Islet precursor cell (in vitro differentiated cells): ENCODE data around the gene OR6J1.
"Not testable (repeated sequence)": the region's sequence is repeated elsewhere in the genome, so short reads cannot be mapped to it uniquely, and the experiment has no call there.

ENCODE experiments used
- DNase-seq: peaks from one replicate; pipeline ENCODE4 v3.0.0-alpha.2; 2018

The OR6J1 gene

GRCh38 chr14:22644305-22644635, at the start of gene OR6J1:
OR6J1 (minus strand) TSS chr14:22644352; CDS start chr14:22634811, 9,541 bp downstream.
- DNase-seq = no peak

- no peak for DNase-seq
These were observed 48.0 kb upstream of the OR6J1 start for GRCh38 chr14:22692194-22692593.

- DNase-seq = no peak
These were observed 47.0 kb upstream of the OR6J1 start for GRCh38 chr14:22691171-22691570.

- peak; percentile 89 for DNase-seq
These were observed 45.0 kb upstream of the OR6J1 start for GRCh38 chr14:22689199-22689598.

GRCh38 chr14:22687969-22688368, 43.8 kb upstream of the OR6J1 start:
- not testable (repeated sequence) for DNase-seq

- DNase-seq = peak; percentile 80
These were observed 42.0 kb upstream of the OR6J1 start for GRCh38 chr14:22686176-22686611.

GRCh38 chr14:22685467-22685866, 41.3 kb upstream of the OR6J1 start:
- no peak for DNase-seq

GRCh38 chr14:22683428-22683827, 39.3 kb upstream of the OR6J1 start:
- not testable (repeated sequence) for DNase-seq

- DNase-seq = no peak
These were observed 34.1 kb upstream of the OR6J1 start for GRCh38 chr14:22678221-22678620.

- not testable (repeated sequence) for DNase-seq
These were observed 33.4 kb upstream of the OR6J1 start for GRCh38 chr14:22677551-22677950.

- peak; percentile 92 for DNase-seq
These were observed 27.5 kb upstream of the OR6J1 start for GRCh38 chr14:22671622-22672021.

GRCh38 chr14:22668863-22669262, 24.7 kb upstream of the OR6J1 start:
- DNase-seq = no peak

GRCh38 chr14:22668417-22668816, 24.3 kb upstream of the OR6J1 start:
- DNase-seq = no peak

GRCh38 chr14:22667881-22668280, 23.7 kb upstream of the OR6J1 start:
- no peak for DNase-seq

- no peak for DNase-seq
These were observed 22.2 kb upstream of the OR6J1 start for GRCh38 chr14:22666203-22666893.

GRCh38 chr14:22664261-22664660, 20.1 kb upstream of the OR6J1 start:
- DNase-seq = no peak

GRCh38 chr14:22660654-22661053, 16.5 kb upstream of the OR6J1 start:
- DNase-seq = no peak

- DNase-seq = no peak
These were observed 14.8 kb upstream of the OR6J1 start for GRCh38 chr14:22658946-22659345.

- no peak for DNase-seq
These were observed 13.7 kb upstream of the OR6J1 start for GRCh38 chr14:22657861-22658260.

- no peak for DNase-seq
These were observed 13.0 kb upstream of the OR6J1 start for GRCh38 chr14:22656945-22657731.

GRCh38 chr14:22656226-22656625, 12.1 kb upstream of the OR6J1 start:
- no peak for DNase-seq

GRCh38 chr14:22653012-22653621, 9.0 kb upstream of the OR6J1 start:
- DNase-seq = peak; percentile 90

GRCh38 chr14:22651586-22651985, 7.4 kb upstream of the OR6J1 start:
- no peak for DNase-seq

GRCh38 chr14:22650960-22651521, 6.9 kb upstream of the OR6J1 start:
- peak; percentile 72 for DNase-seq
